Progenitor cell of endocrine pancreas (in vitro differentiated cells): Measurements from ENCODE around the gene RPRD2. TPM values are rescaled to one million over a fixed set of nuclear protein-coding genes. Genes with fewer than 3 reads are reported as not detected.

Experiments used
- DNase-seq: peaks from one replicate; pipeline ENCODE4 v3.0.0; 2021; ENCODE audit warnings: low spot score; ENCODE audit not compliant: unreplicated experiment
- H3K27ac Mint-ChIP-seq: 2 replicates; pipeline ENCODE4 v1.8.0; 2021; ENCODE audit warnings: mild to moderate bottlenecking, moderate library complexity, mixed read lengths
- H3K27me3 Mint-ChIP-seq: 2 replicates; pipeline ENCODE4 v1.8.0; 2021; ENCODE audit warnings: mixed read lengths
- H3K36me3 Mint-ChIP-seq: 2 replicates; pipeline ENCODE4 v1.8.0; 2022; ENCODE audit warnings: mixed read lengths; ENCODE audit not compliant: insufficient read depth
- H3K4me1 Mint-ChIP-seq: 2 replicates; pipeline ENCODE4 v1.8.0; 2021; ENCODE audit warnings: low read depth, mixed read lengths
- H3K4me3 Mint-ChIP-seq: 2 replicates; pipeline ENCODE4 v1.8.0; 2021; ENCODE audit warnings: low read depth, mild to moderate bottlenecking, moderate library complexity, mixed read lengths
- H3K9me3 Mint-ChIP-seq: 2 replicates; pipeline ENCODE4 v1.8.0; 2021; ENCODE audit warnings: low read depth, mixed read lengths
- CTCF ChIP-seq: fragments of 200-600 bp; sonication (generic); IDR thresholded peaks from one replicate; pipeline ENCODE4 v1.5.0; 2021; ENCODE audit warnings: antibody characterized with exemption, mild to moderate bottlenecking; ENCODE audit not compliant: unreplicated experiment
- total RNA-seq: library from RNA; stranded (reverse); gene quantifications from 2 replicates; pipeline ENCODE4 v1.2.1, GENCODE V29; 2021

The RPRD2 gene
- total RNA-seq, 1 donor from 2014 or later, result 42.6 TPM

GRCh38 chr1:150472601-150473200, 108.8 kb downstream of the RPRD2 start:
- H3K27ac Mint-ChIP-seq, result no peak overlapping the region
- DNase-seq, result no peak
- no peak for TF ChIP-seq CTCF
- peaks cover 16% of the 10 kb centered on the region for H3K36me3 Mint-ChIP-seq
- H3K9me3 Mint-ChIP-seq, result no peaks in the 10 kb centered on the region
- peaks cover 7% of the 10 kb centered on the region for H3K4me1 Mint-ChIP-seq
- no peak overlapping the region for H3K4me3 Mint-ChIP-seq
- H3K27me3 Mint-ChIP-seq, result no peaks in the 10 kb centered on the region

GRCh38 chr1:150473659-150474058, 109.7 kb downstream of the RPRD2 start:
- H3K27me3 Mint-ChIP-seq, result no peaks in the 10 kb centered on the region
- no peak overlapping the region for H3K27ac Mint-ChIP-seq
- peaks cover 15% of the 10 kb centered on the region for H3K4me1 Mint-ChIP-seq
- no peak for DNase-seq
- H3K4me3 Mint-ChIP-seq, result no peak overlapping the region
- no peaks in the 10 kb centered on the region for H3K9me3 Mint-ChIP-seq
- peaks cover 16% of the 10 kb centered on the region for H3K36me3 Mint-ChIP-seq
- TF ChIP-seq CTCF, result no peak

- Mint-ChIP-seq H3K36me3 (peaks cover 16% of the 10 kb centered on the region), H3K4me3 (no peak overlapping the region), H3K9me3 (no peaks in the 10 kb centered on the region), H3K27ac (peak overlapping the region; percentile 33), H3K27me3 (no peaks in the 10 kb centered on the region), H3K4me1 (peaks cover 16% of the 10 kb centered on the region)
- TF ChIP-seq CTCF, result no peak
- no peak for DNase-seq
Measured at GRCh38 chr1:150474869-150475268, 110.9 kb downstream of the RPRD2 start.

GRCh38 chr1:150476754-150477153, 112.8 kb downstream of the RPRD2 start:
- no peaks in the 10 kb centered on the region for H3K27me3 Mint-ChIP-seq
- DNase-seq, result no peak
- H3K27ac Mint-ChIP-seq, result peak overlapping the region; percentile 47
- TF ChIP-seq CTCF, result no peak
- no peaks in the 10 kb centered on the region for H3K9me3 Mint-ChIP-seq
- peaks cover 2% of the 10 kb centered on the region for H3K36me3 Mint-ChIP-seq
- H3K4me1 Mint-ChIP-seq, result peaks cover 14% of the 10 kb centered on the region
- H3K4me3 Mint-ChIP-seq, result no peak overlapping the region

GRCh38 chr1:150477320-150477719, 113.4 kb downstream of the RPRD2 start:
- Mint-ChIP-seq H3K27ac (peak overlapping the region; percentile 69), H3K9me3 (no peaks in the 10 kb centered on the region), H3K27me3 (no peaks in the 10 kb centered on the region), H3K4me3 (no peak overlapping the region), H3K4me1 (peaks cover 14% of the 10 kb centered on the region), H3K36me3 (no peaks in the 10 kb centered on the region)
- no peak for DNase-seq
- TF ChIP-seq CTCF, result no peak
